GM23338 (cell line): ENCODE measurements around the gene APOM. TPM values are rescaled to one million over a fixed set of nuclear protein-coding genes. Genes with fewer than 3 reads are reported as not detected.

Source experiments
- ATAC-seq: fragments of 200-7000 bp; cut with Tn5 transposase; 3 replicates; pipeline ENCODE4 v1.9.1; 2020
- DNase-seq: peaks from one replicate; pipeline ENCODE4 v3.0.0-alpha.2; 2015; ENCODE audit warnings: low spot score
- H2AFZ ChIP-seq: fragments of 200-600 bp; sonication (generic); 2 replicates; pipeline ENCODE4 v1.8.0; 2016; ENCODE audit warnings: antibody characterized with exemption, mild to moderate bottlenecking, moderate library complexity
- H3F3A ChIP-seq: fragments of 200-600 bp; sonication (generic); replicated peaks from 2 replicates; pipeline ENCODE4 v1.8.0; 2017; ENCODE audit warnings: antibody characterized with exemption, mixed run types, low read depth
- H3K27ac ChIP-seq: fragments of 200-600 bp; sonication (generic); 2 replicates; pipeline ENCODE4 v1.6.1; 2016; ENCODE audit warnings: low read depth
- H3K27me3 ChIP-seq: fragments of 200-600 bp; sonication (generic); 2 replicates; pipeline ENCODE4 v1.8.0; 2016; ENCODE audit warnings: mild to moderate bottlenecking, mixed run types, moderate library complexity; ENCODE audit not compliant: insufficient read depth
- H3K36me3 ChIP-seq: fragments of 200-600 bp; sonication (generic); 2 replicates; pipeline ENCODE4 v1.8.0; 2016; ENCODE audit warnings: mild to moderate bottlenecking; ENCODE audit not compliant: insufficient read depth
- H3K4me1 ChIP-seq: fragments of 200-600 bp; sonication (generic); 2 replicates; pipeline ENCODE4 v1.8.0; 2016; ENCODE audit warnings: mild to moderate bottlenecking, moderate library complexity; ENCODE audit not compliant: insufficient read depth
- H3K4me2 ChIP-seq: fragments of 200-600 bp; sonication (generic); 2 replicates; pipeline ENCODE4 v1.7.1; 2017; ENCODE audit warnings: mixed run types
- H3K4me3 ChIP-seq: fragments of 200-600 bp; sonication (generic); 2 replicates; pipeline ENCODE4 v1.6.1; 2016; ENCODE audit warnings: mixed run types
- H3K79me2 ChIP-seq: fragments of 200-600 bp; sonication (generic); replicated peaks from 2 replicates; pipeline ENCODE4 v1.8.0; 2017; ENCODE audit warnings: mild to moderate bottlenecking; ENCODE audit not compliant: insufficient read depth
- H3K9me2 ChIP-seq: fragments of 200-600 bp; sonication (generic); 2 replicates; pipeline ENCODE4 v1.8.0; 2017; ENCODE audit not compliant: insufficient read depth
- H4K20me1 ChIP-seq: fragments of 200-600 bp; sonication (generic); replicated peaks from 2 replicates; pipeline ENCODE4 v1.8.0; 2017; ENCODE audit warnings: mild to moderate bottlenecking; ENCODE audit not compliant: insufficient read depth
- H3K27ac Mint-ChIP-seq: 2 replicates; pipeline ENCODE4 v1.8.0; 2020; ENCODE audit warnings: inconsistent platforms, mild to moderate bottlenecking, moderate library complexity, mixed read lengths
- H3K27me3 Mint-ChIP-seq: 3 replicates; pipeline ENCODE4 v1.8.0; 2022; ENCODE audit warnings: low read depth, mild to moderate bottlenecking, moderate library complexity, mixed read lengths, inconsistent platforms; ENCODE audit not compliant: insufficient read depth, poor library complexity
- H3K36me3 Mint-ChIP-seq: 3 replicates; pipeline ENCODE4 v1.8.0; 2021; ENCODE audit warnings: low read depth, mild to moderate bottlenecking, inconsistent platforms, moderate library complexity, mixed read lengths
- H3K4me1 Mint-ChIP-seq: 3 replicates; pipeline ENCODE4 v1.8.0; 2020; ENCODE audit warnings: mild to moderate bottlenecking, inconsistent platforms, mixed read lengths
- H3K4me3 Mint-ChIP-seq: 3 replicates; pipeline ENCODE4 v1.8.0; 2021; ENCODE audit warnings: moderate library complexity, mild to moderate bottlenecking, inconsistent platforms, mixed read lengths
- H3K9me3 Mint-ChIP-seq: 3 replicates; pipeline ENCODE4 v1.8.0; 2020; ENCODE audit warnings: moderate library complexity, mild to moderate bottlenecking, inconsistent platforms, mixed read lengths
- CREB1 ChIP-seq: fragments of 250-450 bp; sonication (Bioruptor Pico); IDR thresholded peaks from 2 replicates; pipeline ENCODE4 v1.5.0; 2020; ENCODE audit warnings: low read depth, mild to moderate bottlenecking, moderate library complexity
- EZH2 ChIP-seq: fragments of 200-600 bp; sonication (generic); IDR thresholded peaks from one replicate; pipeline ENCODE4 v1.8.0; 2017; ENCODE audit warnings: antibody characterized with exemption, mild to moderate bottlenecking, low read depth; ENCODE audit not compliant: unreplicated experiment
- EZH2phosphoT487 ChIP-seq: fragments of 200-600 bp; sonication (generic); IDR thresholded peaks from one replicate; pipeline ENCODE4 v1.8.1; 2018; ENCODE audit warnings: antibody characterized with exemption; ENCODE audit not compliant: unreplicated experiment
- JUNB ChIP-seq: IDR thresholded peaks from one replicate; pipeline ENCODE4 v1.6.1; 2016; ENCODE audit warnings: antibody characterized with exemption; ENCODE audit not compliant: unreplicated experiment
- NANOG ChIP-seq: IDR thresholded peaks from 2 replicates; pipeline ENCODE4 v1.6.1; 2016; ENCODE audit warnings: antibody characterized with exemption, borderline replicate concordance
- POLR2AphosphoS5 ChIP-seq: IDR thresholded peaks from 2 replicates; pipeline ENCODE4 v1.6.1; 2016; ENCODE audit warnings: antibody characterized with exemption, low read depth
- STAT1 ChIP-seq: IDR thresholded peaks from one replicate; pipeline ENCODE4 v1.6.1; 2016; ENCODE audit warnings: antibody characterized with exemption; ENCODE audit not compliant: unreplicated experiment
- ZNF114 ChIP-seq: fragments of 250-450 bp; sonication (Bioruptor Pico); IDR thresholded peaks from 2 replicates; pipeline ENCODE4 v1.5.0; 2020; ENCODE audit warnings: mild to moderate bottlenecking, moderate library complexity
- ZNF331 ChIP-seq: fragments of 250-450 bp; sonication (Bioruptor Pico); IDR thresholded peaks from 2 replicates; pipeline ENCODE4 v1.5.0; 2020; ENCODE audit warnings: low read depth, mild to moderate bottlenecking, moderate library complexity
- polyA plus RNA-seq: library from polyadenylated mRNA; unstranded; fragments of >200 nt; fragmentation: Nextera tagmentation; extraction: Ambion mirVana; gene quantifications from 2 replicates; pipeline ENCODE4 v1.2.1, GENCODE V29; 2016
- total RNA-seq: library from RNA; depleted of rRNA; stranded (reverse); fragments of >200 nt; shearing (Covaris generic); gene quantifications from 2 replicates; pipeline ENCODE4 v1.2.3, GENCODE V29; 2014
- TF ChIP-seq, protein P1 (sequence below): fragments of 250-450 bp; sonication (Bioruptor Pico); IDR thresholded peaks from 2 replicates; pipeline ENCODE4 v1.5.0; 2020; ENCODE audit warnings: mild to moderate bottlenecking, moderate library complexity
- TF ChIP-seq, protein P2 (sequence below): IDR thresholded peaks from 2 replicates; pipeline ENCODE4 v1.6.1; 2016; ENCODE audit warnings: antibody characterized with exemption
- TF ChIP-seq, protein P3 (sequence below): IDR thresholded peaks from one replicate; pipeline ENCODE4 v1.6.1; 2018; ENCODE audit warnings: antibody characterized with exemption; ENCODE audit not compliant: unreplicated experiment
- TF ChIP-seq, protein P4 (sequence below), 2 experiments: fragments of 200-600 bp in 1 of 2; sonication (generic) in 1 of 2; conservative IDR thresholded peaks; 2 replicates each; pipeline versions ENCODE4 v1.5.1 to v1.6.1; 2016 to 2017; ENCODE audit warnings: antibody characterized with exemption in 2 of 2, low read depth in 2 of 2, mild to moderate bottlenecking in 2 of 2, moderate library complexity in 1 of 2

The APOM gene
- total and polyA plus RNA-seq, 2 experiments from 2014 or later: 1.2 to 10.7 TPM

DNA sequence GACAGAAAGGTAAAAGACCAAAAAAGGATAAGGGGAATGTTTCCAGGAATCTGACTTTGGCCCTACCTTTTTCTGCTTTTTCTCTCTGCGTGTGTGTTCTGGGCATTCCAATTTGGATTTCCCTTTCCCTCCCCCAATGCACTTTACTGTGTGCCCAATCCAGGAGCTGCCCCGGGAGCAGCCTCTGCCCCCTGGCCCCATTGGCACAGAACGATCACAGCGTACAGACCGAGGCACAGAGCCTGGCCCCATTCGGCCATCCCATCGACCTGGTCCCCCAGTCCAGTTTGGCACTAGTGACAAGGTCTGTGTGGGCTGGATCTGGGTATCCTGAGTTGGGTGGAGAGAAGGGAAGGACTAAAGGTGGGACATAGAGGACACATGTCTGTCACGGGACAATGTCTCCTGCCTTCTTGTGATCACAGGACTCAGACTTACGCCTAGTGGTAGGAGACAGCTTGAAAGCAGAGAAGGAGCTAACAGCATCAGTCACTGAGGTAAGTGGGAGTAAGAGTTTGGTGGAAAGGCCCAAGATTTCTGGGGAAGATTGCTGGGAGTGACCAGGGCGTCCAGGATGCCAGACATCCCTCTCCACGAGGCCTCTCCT, 20.6 kb upstream of the APOM start:
- peaks cover 91% of the 10 kb centered on the region for H3K36me3 Mint-ChIP-seq
- ATAC-seq: no peak

More for the DNA sequence above, 20.6 kb upstream of the APOM start:
- H3K9me3 Mint-ChIP-seq: no peaks in the 10 kb centered on the region; the same call in 2 of the 3 replicates
- no peak for DNase-seq
- no peaks in the 10 kb centered on the region for H3K9me2 ChIP-seq
- H2AFZ ChIP-seq: no peak overlapping the region
- no peak overlapping the region for H3K4me3 ChIP-seq
- H3K36me3 ChIP-seq: peaks cover 69% of the 10 kb centered on the region
- peaks cover 12% of the 10 kb centered on the region for H3K79me2 ChIP-seq
- H3K27ac Mint-ChIP-seq: no peak overlapping the region
- H3K4me3 Mint-ChIP-seq: no peak overlapping the region
- no peak for TF ChIP-seq STAT1
- no peak for TF ChIP-seq JUNB
- no peak for TF ChIP-seq EZH2
- TF ChIP-seq POLR2AphosphoS5: no peak
- TF ChIP-seq NANOG: no peak
- TF ChIP-seq, protein P1, sequence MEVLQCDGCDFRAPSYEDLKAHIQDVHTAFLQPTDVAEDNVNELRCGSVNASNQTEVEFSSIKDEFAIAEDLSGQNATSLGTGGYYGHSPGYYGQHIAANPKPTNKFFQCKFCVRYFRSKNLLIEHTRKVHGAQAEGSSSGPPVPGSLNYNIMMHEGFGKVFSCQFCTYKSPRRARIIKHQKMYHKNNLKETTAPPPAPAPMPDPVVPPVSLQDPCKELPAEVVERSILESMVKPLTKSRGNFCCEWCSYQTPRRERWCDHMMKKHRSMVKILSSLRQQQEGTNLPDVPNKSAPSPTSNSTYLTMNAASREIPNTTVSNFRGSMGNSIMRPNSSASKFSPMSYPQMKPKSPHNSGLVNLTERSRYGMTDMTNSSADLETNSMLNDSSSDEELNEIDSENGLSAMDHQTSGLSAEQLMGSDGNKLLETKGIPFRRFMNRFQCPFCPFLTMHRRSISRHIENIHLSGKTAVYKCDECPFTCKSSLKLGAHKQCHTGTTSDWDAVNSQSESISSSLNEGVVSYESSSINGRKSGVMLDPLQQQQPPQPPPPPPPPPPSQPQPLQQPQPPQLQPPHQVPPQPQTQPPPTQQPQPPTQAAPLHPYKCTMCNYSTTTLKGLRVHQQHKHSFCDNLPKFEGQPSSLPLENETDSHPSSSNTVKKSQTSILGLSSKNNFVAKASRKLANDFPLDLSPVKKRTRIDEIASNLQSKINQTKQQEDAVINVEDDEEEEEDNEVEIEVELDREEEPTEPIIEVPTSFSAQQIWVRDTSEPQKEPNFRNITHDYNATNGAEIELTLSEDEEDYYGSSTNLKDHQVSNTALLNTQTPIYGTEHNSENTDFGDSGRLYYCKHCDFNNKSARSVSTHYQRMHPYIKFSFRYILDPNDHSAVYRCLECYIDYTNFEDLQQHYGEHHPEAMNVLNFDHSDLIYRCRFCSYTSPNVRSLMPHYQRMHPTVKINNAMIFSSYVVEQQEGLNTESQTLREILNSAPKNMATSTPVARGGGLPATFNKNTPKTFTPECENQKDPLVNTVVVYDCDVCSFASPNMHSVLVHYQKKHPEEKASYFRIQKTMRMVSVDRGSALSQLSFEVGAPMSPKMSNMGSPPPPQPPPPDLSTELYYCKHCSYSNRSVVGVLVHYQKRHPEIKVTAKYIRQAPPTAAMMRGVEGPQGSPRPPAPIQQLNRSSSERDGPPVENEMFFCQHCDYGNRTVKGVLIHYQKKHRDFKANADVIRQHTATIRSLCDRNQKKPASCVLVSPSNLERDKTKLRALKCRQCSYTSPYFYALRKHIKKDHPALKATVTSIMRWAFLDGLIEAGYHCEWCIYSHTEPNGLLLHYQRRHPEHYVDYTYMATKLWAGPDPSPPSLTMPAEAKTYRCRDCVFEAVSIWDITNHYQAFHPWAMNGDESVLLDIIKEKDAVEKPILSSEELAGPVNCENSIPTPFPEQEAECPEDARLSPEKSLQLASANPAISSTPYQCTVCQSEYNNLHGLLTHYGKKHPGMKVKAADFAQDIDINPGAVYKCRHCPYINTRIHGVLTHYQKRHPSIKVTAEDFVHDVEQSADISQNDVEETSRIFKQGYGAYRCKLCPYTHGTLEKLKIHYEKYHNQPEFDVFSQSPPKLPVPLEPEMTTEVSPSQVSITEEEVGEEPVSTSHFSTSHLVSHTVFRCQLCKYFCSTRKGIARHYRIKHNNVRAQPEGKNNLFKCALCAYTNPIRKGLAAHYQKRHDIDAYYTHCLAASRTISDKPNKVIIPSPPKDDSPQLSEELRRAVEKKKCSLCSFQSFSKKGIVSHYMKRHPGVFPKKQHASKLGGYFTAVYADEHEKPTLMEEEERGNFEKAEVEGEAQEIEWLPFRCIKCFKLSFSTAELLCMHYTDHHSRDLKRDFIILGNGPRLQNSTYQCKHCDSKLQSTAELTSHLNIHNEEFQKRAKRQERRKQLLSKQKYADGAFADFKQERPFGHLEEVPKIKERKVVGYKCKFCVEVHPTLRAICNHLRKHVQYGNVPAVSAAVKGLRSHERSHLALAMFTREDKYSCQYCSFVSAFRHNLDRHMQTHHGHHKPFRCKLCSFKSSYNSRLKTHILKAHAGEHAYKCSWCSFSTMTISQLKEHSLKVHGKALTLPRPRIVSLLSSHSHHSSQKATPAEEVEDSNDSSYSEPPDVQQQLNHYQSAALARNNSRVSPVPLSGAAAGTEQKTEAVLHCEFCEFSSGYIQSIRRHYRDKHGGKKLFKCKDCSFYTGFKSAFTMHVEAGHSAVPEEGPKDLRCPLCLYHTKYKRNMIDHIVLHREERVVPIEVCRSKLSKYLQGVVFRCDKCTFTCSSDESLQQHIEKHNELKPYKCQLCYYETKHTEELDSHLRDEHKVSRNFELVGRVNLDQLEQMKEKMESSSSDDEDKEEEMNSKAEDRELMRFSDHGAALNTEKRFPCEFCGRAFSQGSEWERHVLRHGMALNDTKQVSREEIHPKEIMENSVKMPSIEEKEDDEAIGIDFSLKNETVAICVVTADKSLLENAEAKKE: no peak
- TF ChIP-seq, protein P2, sequence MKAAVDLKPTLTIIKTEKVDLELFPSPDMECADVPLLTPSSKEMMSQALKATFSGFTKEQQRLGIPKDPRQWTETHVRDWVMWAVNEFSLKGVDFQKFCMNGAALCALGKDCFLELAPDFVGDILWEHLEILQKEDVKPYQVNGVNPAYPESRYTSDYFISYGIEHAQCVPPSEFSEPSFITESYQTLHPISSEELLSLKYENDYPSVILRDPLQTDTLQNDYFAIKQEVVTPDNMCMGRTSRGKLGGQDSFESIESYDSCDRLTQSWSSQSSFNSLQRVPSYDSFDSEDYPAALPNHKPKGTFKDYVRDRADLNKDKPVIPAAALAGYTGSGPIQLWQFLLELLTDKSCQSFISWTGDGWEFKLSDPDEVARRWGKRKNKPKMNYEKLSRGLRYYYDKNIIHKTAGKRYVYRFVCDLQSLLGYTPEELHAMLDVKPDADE: no peak
- TF ChIP-seq, protein P3, sequence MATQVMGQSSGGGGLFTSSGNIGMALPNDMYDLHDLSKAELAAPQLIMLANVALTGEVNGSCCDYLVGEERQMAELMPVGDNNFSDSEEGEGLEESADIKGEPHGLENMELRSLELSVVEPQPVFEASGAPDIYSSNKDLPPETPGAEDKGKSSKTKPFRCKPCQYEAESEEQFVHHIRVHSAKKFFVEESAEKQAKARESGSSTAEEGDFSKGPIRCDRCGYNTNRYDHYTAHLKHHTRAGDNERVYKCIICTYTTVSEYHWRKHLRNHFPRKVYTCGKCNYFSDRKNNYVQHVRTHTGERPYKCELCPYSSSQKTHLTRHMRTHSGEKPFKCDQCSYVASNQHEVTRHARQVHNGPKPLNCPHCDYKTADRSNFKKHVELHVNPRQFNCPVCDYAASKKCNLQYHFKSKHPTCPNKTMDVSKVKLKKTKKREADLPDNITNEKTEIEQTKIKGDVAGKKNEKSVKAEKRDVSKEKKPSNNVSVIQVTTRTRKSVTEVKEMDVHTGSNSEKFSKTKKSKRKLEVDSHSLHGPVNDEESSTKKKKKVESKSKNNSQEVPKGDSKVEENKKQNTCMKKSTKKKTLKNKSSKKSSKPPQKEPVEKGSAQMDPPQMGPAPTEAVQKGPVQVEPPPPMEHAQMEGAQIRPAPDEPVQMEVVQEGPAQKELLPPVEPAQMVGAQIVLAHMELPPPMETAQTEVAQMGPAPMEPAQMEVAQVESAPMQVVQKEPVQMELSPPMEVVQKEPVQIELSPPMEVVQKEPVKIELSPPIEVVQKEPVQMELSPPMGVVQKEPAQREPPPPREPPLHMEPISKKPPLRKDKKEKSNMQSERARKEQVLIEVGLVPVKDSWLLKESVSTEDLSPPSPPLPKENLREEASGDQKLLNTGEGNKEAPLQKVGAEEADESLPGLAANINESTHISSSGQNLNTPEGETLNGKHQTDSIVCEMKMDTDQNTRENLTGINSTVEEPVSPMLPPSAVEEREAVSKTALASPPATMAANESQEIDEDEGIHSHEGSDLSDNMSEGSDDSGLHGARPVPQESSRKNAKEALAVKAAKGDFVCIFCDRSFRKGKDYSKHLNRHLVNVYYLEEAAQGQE: no peak
- TF ChIP-seq CREB1: no peak
- no peak for TF ChIP-seq EZH2phosphoT487
- TF ChIP-seq, protein P4, sequence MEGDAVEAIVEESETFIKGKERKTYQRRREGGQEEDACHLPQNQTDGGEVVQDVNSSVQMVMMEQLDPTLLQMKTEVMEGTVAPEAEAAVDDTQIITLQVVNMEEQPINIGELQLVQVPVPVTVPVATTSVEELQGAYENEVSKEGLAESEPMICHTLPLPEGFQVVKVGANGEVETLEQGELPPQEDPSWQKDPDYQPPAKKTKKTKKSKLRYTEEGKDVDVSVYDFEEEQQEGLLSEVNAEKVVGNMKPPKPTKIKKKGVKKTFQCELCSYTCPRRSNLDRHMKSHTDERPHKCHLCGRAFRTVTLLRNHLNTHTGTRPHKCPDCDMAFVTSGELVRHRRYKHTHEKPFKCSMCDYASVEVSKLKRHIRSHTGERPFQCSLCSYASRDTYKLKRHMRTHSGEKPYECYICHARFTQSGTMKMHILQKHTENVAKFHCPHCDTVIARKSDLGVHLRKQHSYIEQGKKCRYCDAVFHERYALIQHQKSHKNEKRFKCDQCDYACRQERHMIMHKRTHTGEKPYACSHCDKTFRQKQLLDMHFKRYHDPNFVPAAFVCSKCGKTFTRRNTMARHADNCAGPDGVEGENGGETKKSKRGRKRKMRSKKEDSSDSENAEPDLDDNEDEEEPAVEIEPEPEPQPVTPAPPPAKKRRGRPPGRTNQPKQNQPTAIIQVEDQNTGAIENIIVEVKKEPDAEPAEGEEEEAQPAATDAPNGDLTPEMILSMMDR (conservative IDR thresholded peaks at IDR 0.05; ENCODE audit: low read depth in 2 of 2): no peak
- TF ChIP-seq ZNF331: no peak
- TF ChIP-seq ZNF114: no peak
- peaks cover 79% of the 10 kb centered on the region for H3F3A ChIP-seq
- peaks cover 6% of the 10 kb centered on the region for H3K27me3 Mint-ChIP-seq
- H3K27ac ChIP-seq: no peak overlapping the region
- no peaks in the 10 kb centered on the region for H3K4me1 Mint-ChIP-seq
- H4K20me1 ChIP-seq: peaks cover 40% of the 10 kb centered on the region
- no peaks in the 10 kb centered on the region for H3K27me3 ChIP-seq
- H3K4me2 ChIP-seq: no peak overlapping the region
- H3K4me1 ChIP-seq: no peaks in the 10 kb centered on the region
